Aorta (tissue), 5 donors: ENCODE data around the gene SSR1. TPM values are rescaled to one million over a fixed set of nuclear protein-coding genes. Genes with fewer than 3 reads are reported as not detected.

Experiments
- ATAC-seq: fragments of 200-7000 bp; cut with Tn5 transposase; one replicate; pipeline ENCODE4 v1.9.1; 2022; ENCODE audit warnings: moderate library complexity; ENCODE audit not compliant: low FRiP score
- DNase-seq, 2 donors: peaks; one replicate each; pipeline ENCODE4 v3.0.0-alpha.2; 2020
- H3K27ac ChIP-seq, 2 donors: one replicate each; pipeline ENCODE4 v1.5.1; 2013; ENCODE audit warnings: low read length in 2 of 2, mild to moderate bottlenecking in 2 of 2, moderate library complexity in 2 of 2, control low read depth in 1 of 2, inconsistent platforms in 1 of 2, low read depth in 1 of 2
- H3K27me3 ChIP-seq, 2 donors: one replicate each; pipeline ENCODE4 v1.6.1; 2013; ENCODE audit warnings: control low read depth in 1 of 2, low read length in 1 of 2, mild to moderate bottlenecking in 1 of 2, moderate library complexity in 1 of 2; ENCODE audit not compliant: insufficient read depth in 2 of 2, control insufficient read depth in 1 of 2
- H3K36me3 ChIP-seq, 2 donors: one replicate each; pipeline ENCODE4 v1.6.1; 2013; ENCODE audit warnings: control low read depth in 1 of 2, low read length in 1 of 2, mild to moderate bottlenecking in 1 of 2; ENCODE audit not compliant: insufficient read depth in 2 of 2, control insufficient read depth in 1 of 2
- H3K4me1 ChIP-seq, 2 donors: one replicate each; pipeline ENCODE4 v1.6.1; 2013; ENCODE audit warnings: low read length in 2 of 2, control low read depth in 1 of 2, mild to moderate bottlenecking in 1 of 2, moderate library complexity in 1 of 2; ENCODE audit not compliant: insufficient read depth in 2 of 2, control insufficient read depth in 1 of 2
- H3K4me3 ChIP-seq, 2 donors: one replicate each; pipeline ENCODE4 v1.5.1; 2013; ENCODE audit warnings: low read length in 2 of 2, control low read depth in 1 of 2, mild to moderate bottlenecking in 1 of 2
- H3K9me3 ChIP-seq: one replicate; pipeline ENCODE4 v1.6.1; 2013; ENCODE audit warnings: mild to moderate bottlenecking, low read length; ENCODE audit not compliant: control insufficient read depth
- WGBS, 2 donors: extraction: QIAGEN DNeasy Blood & Tissue Kit; methylation state at CpG; one replicate each; pipeline ENCODE4 v1.1.7; 2013; 5-methylcytosine and 5-hydroxymethylcytosine counted together
- intact Hi-C, 2 donors: fragments of 100-400 bp; cut with DNase I; formaldehyde crosslinking; loops; one replicate each; pipeline versions ENCODE4 v1.14.2 to v1.15.0; 2022
- polyA plus RNA-seq, 2 donors: library from polyadenylated mRNA; stranded (reverse); fragments of 200-250 nt; gene quantifications; one replicate each; pipeline ENCODE4 v1.2.3, GENCODE V29; 2013
- total RNA-seq, 2 donors: library from RNA; stranded (reverse); fragmentation: NEBNext Ultra II Directional; extraction: Animal tissue kit (Norgen Biotek cat#: 25700); gene quantifications; one replicate each; pipeline ENCODE4 v1.2.1, GENCODE V29; 2021
- donor health status: healthy with polysubstance abuse.
- donor health status: Bipolar disorder and iron deficiency.
- donor health status: DM: no; HTN: no; CAD: no.
- donor health status: DM: no; HTN: no; CAD: no.
- donor health status: DM: yes; HTN: yes; CAD: no.

Gene SSR1
- total and polyA plus RNA-seq, 4 donors = 32.9 to 125 (median 76.7) TPM

DNA sequence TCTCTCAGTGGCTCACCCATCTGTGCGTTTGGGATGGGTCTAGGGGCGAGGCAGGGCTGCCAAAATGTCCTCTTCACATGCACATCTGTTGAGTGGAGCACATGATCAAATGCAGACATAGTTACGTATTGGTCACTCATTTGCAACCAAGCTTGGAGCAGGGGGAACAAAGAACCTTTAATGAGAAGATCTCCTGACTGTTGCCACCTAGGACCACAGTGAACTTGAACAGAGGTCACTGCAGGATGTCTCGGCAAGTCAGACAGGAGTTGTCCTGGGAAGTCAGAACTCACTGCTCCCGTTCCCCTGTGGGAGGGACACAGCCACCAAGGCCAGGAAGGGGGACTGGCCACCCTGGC lies 73.4 kb downstream of the SSR1 start:
- intact Hi-C loops = loop anchor here (5.0 kb wide), 1 partner anchor 132 kb away; the partner anchor contains the start of gene RREB1 (in 2 of the 2)
- H3K27me3 ChIP-seq = no peaks in the 10 kb centered on the region
- H3K36me3 ChIP-seq = peaks cover 0 to 2% of the 10 kb centered on the region in 2 donors
- DNase-seq = peak; percentile 21 to 45
- no peak overlapping the region for H3K27ac ChIP-seq
- no peak for ATAC-seq
- H3K4me3 ChIP-seq = no peak overlapping the region
- no peaks in the 10 kb centered on the region for H3K9me3 ChIP-seq
- WGBS, 2 donors = 82 to 85% methylated on average over 5 of the region's 5 CpGs
- no peaks in the 10 kb centered on the region for H3K4me1 ChIP-seq

DNA sequence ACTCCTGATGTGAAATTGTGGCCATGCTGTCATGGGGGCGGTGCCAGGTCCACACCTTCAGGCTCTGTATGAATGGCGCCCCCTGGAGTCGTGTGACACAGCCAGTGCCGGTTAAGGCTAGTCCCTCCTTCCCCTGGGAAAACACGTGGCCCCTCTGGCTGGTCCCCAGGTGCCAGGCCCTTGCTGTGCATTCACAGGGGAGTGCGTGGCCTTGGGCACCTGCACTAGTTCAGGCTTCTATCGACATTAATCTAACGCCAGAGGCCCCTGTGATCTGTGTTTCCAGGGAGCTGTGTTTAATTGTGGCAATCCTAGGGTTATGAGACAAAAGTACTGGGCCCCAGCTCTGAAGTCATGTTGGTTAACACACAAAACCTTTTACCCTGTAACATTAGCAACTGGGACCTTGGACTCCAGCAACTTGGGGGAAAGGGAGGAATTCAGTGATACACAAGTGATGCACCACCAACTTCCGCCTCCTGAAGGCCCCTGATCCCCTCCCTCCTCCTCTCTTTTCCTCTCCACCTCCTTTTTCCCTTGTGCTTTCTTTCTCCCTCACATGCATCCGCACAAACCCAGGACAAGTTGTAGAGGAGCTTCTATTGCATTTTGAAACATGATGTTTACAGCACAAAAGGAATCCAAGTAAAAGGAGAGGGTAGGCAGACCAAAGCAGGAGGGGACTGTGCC lies 74.0 kb downstream of the SSR1 start:
- DNase-seq (peak; percentile 88 to 94), ATAC-seq (peak; percentile 62)
- Histone ChIP-seq H3K36me3 (peaks cover 0 to 2% of the 10 kb centered on the region in 2 donors), H3K4me3 (no peak overlapping the region), H3K27me3 (no peaks in the 10 kb centered on the region), H3K9me3 (no peaks in the 10 kb centered on the region), H3K27ac (no peak overlapping the region), H3K4me1 (no peaks in the 10 kb centered on the region)
- 28% methylated on average over 10 of the region's 10 CpGs for WGBS, 2 donors
- intact Hi-C loops = loop anchor here (5.0 kb wide), 1 partner anchor 132 kb away; the partner anchor contains the start of gene RREB1 (in 2 of the 2)

DNA sequence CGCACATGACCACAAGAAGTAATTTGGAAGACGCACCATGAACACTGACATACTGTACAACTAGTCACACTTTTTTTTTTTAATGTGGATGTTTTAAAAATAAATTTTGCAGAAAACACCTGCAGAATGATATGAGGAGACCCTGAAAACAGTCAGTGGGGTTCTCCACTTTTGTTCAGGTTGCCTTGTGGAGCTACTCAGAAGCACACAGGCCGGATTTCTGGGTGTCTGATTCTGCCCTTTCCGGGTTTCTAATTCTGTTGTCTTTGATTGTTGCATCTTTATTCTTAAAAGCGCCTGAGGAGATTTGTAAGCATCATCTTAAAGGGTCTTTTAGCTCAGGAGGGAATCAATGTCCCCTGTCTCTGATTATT lies 74.5 kb downstream of the SSR1 start:
- H3K4me3 ChIP-seq = no peak overlapping the region
- intact Hi-C loops = loop anchor here (5.0 kb wide), 1 partner anchor 131 kb away; the partner anchor contains the start of gene RREB1 (in 2 of the 2)
- no peaks in the 10 kb centered on the region for H3K4me1 ChIP-seq
- no peaks in the 10 kb centered on the region for H3K27me3 ChIP-seq
- peaks cover 0 to 2% of the 10 kb centered on the region in 2 donors for H3K36me3 ChIP-seq
- DNase-seq = no peak
- no peak for ATAC-seq
- H3K27ac ChIP-seq = no peak overlapping the region
- H3K9me3 ChIP-seq = no peaks in the 10 kb centered on the region
- 88 to 91% methylated on average over 5 of the region's 5 CpGs for WGBS, 2 donors

DNA sequence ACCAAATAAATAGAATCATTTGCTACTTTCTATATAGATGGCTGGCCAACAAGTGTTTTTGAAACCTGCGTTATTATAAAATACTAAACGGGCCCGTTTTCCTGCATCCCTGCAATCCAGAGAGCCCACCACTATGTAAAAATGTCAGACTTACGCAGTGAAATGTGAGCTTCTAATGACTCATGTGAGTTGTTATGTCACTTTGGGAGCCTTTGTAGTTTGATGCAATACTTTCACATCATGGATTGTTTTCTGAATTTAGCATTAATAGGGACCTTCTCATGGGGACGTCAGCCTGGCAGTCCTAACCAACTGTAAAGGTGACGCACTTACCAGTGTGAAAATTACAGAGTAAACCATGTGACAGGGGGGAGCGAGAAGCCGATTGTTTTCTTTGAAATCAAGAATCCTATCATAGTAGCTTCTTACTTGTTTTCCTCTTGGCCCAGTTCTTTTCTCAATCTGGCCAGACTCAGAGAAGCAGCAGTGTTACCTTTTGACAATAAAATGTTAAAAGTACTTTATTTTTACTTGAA lies 75.3 kb downstream of the SSR1 start:
- no peak for DNase-seq
- no peaks in the 10 kb centered on the region for H3K4me1 ChIP-seq
- H3K27ac ChIP-seq = no peak overlapping the region
- no peaks in the 10 kb centered on the region for H3K9me3 ChIP-seq
- intact Hi-C loops = loop anchor here (5.0 kb wide), 1 partner anchor 130 kb away; the partner anchor contains the start of gene RREB1 (in 2 of the 2)
- no peaks in the 10 kb centered on the region for H3K27me3 ChIP-seq
- H3K36me3 ChIP-seq = peaks cover 0 to 2% of the 10 kb centered on the region in 2 donors
- no peak overlapping the region for H3K4me3 ChIP-seq
- 88 to 90% methylated on average over 8 of the region's 8 CpGs for WGBS, 2 donors
- ATAC-seq = no peak

DNA sequence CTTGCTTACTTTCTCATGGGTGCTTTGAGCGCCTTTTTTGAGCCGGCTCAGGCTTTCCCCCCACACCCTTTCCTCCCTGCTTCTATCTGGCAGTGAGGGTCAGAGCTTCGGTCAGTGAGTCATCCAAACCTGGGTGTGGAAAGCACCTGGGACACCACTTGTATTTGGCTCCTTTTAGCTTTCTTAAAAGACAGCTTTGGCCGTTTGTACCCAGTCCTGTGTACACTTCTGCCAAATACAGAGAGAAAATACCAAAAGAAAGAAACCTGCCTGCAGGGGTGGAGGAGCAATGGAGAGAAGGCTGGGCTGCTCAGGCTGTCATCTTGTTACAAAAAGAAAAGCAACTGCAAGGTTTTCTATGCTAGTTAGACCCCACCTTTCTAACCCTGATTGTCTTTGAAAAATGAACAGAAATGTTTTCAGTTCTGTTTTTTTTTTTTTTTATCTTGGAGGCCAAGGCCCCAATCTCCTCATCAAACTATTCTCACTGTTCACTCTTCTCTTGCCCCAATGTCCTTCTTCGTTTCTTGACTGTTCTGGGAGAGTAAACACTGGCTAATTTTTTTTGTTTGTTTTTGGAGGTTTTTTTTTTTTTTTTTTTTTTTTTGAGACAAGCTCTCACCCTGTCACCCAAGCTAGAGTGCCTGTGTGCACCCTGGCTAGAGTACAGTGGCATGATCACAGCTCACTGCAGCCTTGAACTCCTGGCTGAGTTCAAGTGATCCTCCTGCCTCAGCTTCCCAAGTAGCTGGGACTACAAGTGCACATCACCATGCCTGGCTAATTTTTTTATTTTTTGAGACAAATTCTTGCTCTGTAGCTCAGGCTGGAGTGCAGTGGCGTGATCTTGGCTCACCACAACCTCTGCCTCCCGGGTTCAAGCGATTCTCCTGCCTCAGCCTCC lies 76.4 kb downstream of the SSR1 start:
- Histone ChIP-seq H3K27ac (no peak overlapping the region), H3K4me1 (no peaks in the 10 kb centered on the region), H3K27me3 (no peaks in the 10 kb centered on the region), H3K36me3 (no peaks in the 10 kb centered on the region), H3K9me3 (no peaks in the 10 kb centered on the region), H3K4me3 (no peak overlapping the region)
- 72 to 78% methylated on average over 8 of the region's 8 CpGs for WGBS, 2 donors
- intact Hi-C loops = loop anchor here (5.0 kb wide), 1 partner anchor 129 kb away; the partner anchor contains the start of gene RREB1 (in 2 of the 2)
- DNase-seq (peak in 1 of 2 donors; percentile 32), ATAC-seq (no peak)

DNA sequence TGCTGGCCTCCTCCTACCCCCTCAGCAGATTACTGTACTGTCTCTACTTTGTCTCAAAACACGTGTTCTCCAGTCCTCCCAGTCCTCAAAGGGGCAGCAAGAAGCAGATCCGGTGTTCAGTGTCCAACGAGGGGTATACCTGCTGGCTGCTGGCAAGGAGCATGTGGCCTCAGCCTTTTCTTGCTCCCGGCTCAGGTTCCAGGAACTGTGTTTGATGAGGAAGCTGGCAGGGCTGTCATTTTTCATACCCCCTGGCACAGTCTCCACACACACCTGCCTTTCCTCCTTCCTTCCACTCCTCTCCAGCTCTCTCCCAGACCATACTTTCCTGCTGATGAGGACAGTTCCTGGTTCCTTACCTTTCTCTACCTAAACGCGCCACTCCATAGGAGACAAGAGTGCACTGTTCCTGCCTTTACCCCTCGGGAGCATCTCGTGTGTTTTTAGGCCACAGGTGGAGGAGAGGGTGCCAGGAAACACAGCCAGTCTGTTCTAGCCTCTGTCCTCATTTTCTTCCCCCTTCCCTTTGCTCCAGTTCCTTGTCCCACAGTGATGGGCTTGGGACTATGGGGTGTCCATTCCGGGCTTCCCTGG lies 77.2 kb downstream of the SSR1 start:
- DNase-seq (peak in 1 of 2 donors; percentile 57), ATAC-seq (no peak)
- Histone ChIP-seq H3K27me3 (no peaks in the 10 kb centered on the region), H3K36me3 (peaks cover 0 to 3% of the 10 kb centered on the region in 2 donors), H3K9me3 (no peaks in the 10 kb centered on the region), H3K27ac (no peak overlapping the region), H3K4me1 (no peaks in the 10 kb centered on the region), H3K4me3 (no peak overlapping the region)
- whole genome bisulfite sequencing, 2 donors = 73 to 74% methylated on average over 9 of the region's 9 CpGs
- intact Hi-C loops = loop anchor here (5.0 kb wide), 1 partner anchor 129 kb away; the partner anchor contains the start of gene RREB1 (in 2 of the 2)

DNA sequence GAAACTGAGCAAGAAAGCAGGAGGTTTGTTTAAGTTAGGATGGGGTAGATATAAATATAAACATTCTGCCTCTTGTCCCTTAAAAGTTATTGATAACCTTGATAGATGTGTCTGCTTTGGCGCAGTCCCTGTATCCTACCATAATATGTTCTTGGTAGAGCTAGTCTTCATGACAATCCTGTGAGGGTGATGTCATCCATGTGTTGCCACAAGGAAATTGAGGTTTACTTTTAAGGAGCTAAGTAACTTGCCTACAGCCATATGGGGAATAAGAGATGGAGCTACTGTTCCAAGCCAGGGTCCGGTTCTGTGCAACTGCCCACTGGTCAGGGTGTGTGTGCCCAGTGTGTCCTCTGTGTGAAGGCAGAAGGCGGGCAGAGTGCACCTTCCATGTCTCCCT lies 78.5 kb downstream of the SSR1 start:
- WGBS, 2 donors = 93 to 94% methylated on average over 3 of the region's 3 CpGs
- ATAC-seq (no peak), DNase-seq (no peak)
- Histone ChIP-seq H3K27me3 (no peaks in the 10 kb centered on the region), H3K9me3 (no peaks in the 10 kb centered on the region), H3K4me3 (no peak overlapping the region), H3K36me3 (peaks cover 0 to 5% of the 10 kb centered on the region in 2 donors), H3K4me1 (no peaks in the 10 kb centered on the region), H3K27ac (no peak overlapping the region)
- intact Hi-C loops = no loop called here

DNA sequence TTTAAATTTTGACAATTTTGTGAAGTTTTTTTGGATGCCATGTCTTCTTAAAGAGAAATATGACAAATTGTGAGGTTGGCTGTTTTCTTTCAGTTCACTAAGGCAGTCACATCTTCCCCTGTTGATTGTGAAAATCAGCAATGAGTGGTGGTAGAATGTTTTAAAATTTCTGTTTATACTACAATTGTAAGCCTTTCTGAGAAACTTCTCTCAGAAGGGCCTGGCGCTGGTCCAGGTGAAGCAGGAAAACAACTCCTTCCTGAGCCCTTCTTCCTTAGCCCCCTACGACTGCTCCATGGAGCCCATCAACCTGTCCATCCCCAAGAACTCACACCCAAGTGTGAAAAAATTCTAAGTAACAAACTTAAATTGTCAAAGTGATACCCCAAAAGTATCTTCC lies 80.6 kb downstream of the SSR1 start:
- intact Hi-C loops = no loop called here
- no peaks in the 10 kb centered on the region for H3K27me3 ChIP-seq
- no peaks in the 10 kb centered on the region for H3K4me1 ChIP-seq
- no peak for ATAC-seq
- no peak overlapping the region for H3K27ac ChIP-seq
- H3K36me3 ChIP-seq = peaks cover 7 to 10% of the 10 kb centered on the region in 2 donors
- 77% methylated on average over 2 of the region's 2 CpGs for WGBS, 2 donors
- H3K9me3 ChIP-seq = no peaks in the 10 kb centered on the region
- DNase-seq = no peak
- H3K4me3 ChIP-seq = no peak overlapping the region
